OCI-M2 (cell line): ENCODE results near the gene LILRA6.

Source experiments
- DNase-seq: peaks from one replicate; lab custom pipeline; 2025; ENCODE audit not compliant: unreplicated experiment; lab: John Stamatoyannopoulos, UW

The LILRA6 gene

DNA sequence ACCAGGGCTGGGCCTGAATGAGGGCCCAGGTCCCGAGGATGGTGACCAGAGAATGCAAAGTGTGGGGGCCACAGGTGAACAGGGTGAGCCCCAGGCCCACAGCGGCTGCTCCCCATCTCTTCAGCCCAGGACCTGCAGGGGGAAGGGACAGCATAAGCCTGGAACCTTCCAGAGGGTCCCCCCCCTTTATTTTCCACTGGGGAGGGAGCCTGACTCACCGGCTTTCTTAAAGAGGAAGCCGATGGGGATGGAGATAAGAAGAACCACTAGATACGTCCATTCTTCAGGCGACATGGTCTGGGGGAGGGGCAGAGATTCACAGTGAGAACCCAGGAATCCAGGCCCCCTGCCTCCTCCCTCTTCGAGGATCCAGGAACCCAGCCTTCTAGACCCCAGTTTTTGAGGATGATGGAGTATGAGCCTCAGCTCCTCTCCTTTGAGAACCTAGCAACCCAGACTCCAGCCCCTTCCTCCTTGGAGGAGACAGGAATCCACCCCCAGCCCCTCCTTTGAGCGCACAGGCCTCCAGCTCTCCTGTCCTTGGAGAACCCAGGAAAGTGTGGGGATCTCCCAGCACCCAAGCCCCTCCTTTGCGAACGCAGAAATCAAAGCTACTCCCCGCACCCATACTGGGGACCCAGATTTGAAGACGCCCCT lies 54.2 kb downstream of the LILRA6 start:
- DNase-seq, result no peak

GRCh38 chr19:54186934-54187381 lies 55.6 kb downstream of the LILRA6 start:
- DNase-seq, result no peak
